GM12878 (cell line): ENCODE measurements around the gene KCNG3. TPM values are rescaled to one million over a fixed set of nuclear protein-coding genes. Genes with fewer than 3 reads are reported as not detected.

Source experiments
- ATAC-seq: fragments of 200-7000 bp; cut with Tn5 transposase; 3 replicates; pipeline ENCODE4 v1.9.1; 2020; ENCODE audit warnings: mild to moderate bottlenecking, moderate library complexity
- BruUV-seq: library from RNA; stranded (reverse); fragments of 400-500 nt; replicated peaks from 2 replicates; lab custom pipeline; 2021; lab: Mats Ljungman, UMichigan
- CTCF ChIA-PET: fragments of 300-600 bp; sonication (Branson Sonifier 250); formaldehyde crosslinking; extraction: SDS; loops from one replicate; lab custom pipeline; 2021; ENCODE audit warnings: inconsistent platforms; lab: Yijun Ruan, JAX
- POLR2A ChIA-PET: fragments of 350-600 bp; formaldehyde crosslinking; extraction: SDS; loops from one replicate; lab custom pipeline; 2021; ENCODE audit warnings: inconsistent platforms; lab: Charles Lee
- RAD21 ChIA-PET: fragments of 300-600 bp; sonication (Branson Sonifier 250); formaldehyde crosslinking; loops from one replicate; lab custom pipeline; 2023; ENCODE audit warnings: antibody characterized with exemption; ENCODE audit not compliant: unreplicated experiment; lab: Charles Lee
- SMC1A ChIA-PET: fragments of 300-600 bp; sonication (Branson Sonifier 250); formaldehyde crosslinking; loops from one replicate; lab custom pipeline; 2023; ENCODE audit not compliant: unreplicated experiment, uncharacterized antibody; lab: Charles Lee
- DNase-seq: peaks from one replicate; pipeline ENCODE4 v3.0.0-alpha.2; 2011; ENCODE audit warnings: low read depth, low spot score
- FAIRE-seq: peaks from 3 replicates; lab custom pipeline; 2011; peaks lifted over from hg19 to GRCh38; lab: Jason Lieb, UNC
- H2AFZ ChIP-seq: 2 replicates; pipeline ENCODE4 v1.6.0; 2011; ENCODE audit warnings: low read depth, low read length, control low read depth; ENCODE audit not compliant: control insufficient read depth
- H3K27ac ChIP-seq: 2 replicates; pipeline ENCODE4 v1.5.1; 2011; ENCODE audit warnings: control low read depth; ENCODE audit not compliant: control insufficient read depth, insufficient read depth
- H3K27me3 ChIP-seq, 2 experiments: replicated peaks in 1 of 2; 2 replicates each; pipeline versions ENCODE4 v1.6.0 to v1.6.1; 2011; ENCODE audit warnings: low read length in 1 of 2; ENCODE audit not compliant: control insufficient read depth in 2 of 2, insufficient read depth in 2 of 2
- H3K36me3 ChIP-seq, 2 experiments: 2 replicates each; pipeline ENCODE4 v1.5.1; 2011; ENCODE audit warnings: low read length in 1 of 2; ENCODE audit not compliant: control insufficient read depth in 2 of 2, insufficient read depth in 2 of 2
- H3K4me1 ChIP-seq: 2 replicates; pipeline ENCODE4 v1.6.1; 2011; ENCODE audit warnings: mild to moderate bottlenecking, low read length, moderate library complexity, mixed read lengths; ENCODE audit not compliant: control insufficient read depth, insufficient read depth
- H3K4me2 ChIP-seq: 2 replicates; pipeline ENCODE4 v1.6.0; 2011; ENCODE audit warnings: control low read depth; ENCODE audit not compliant: control insufficient read depth, insufficient read depth
- H3K4me3 ChIP-seq: fragments of 200-600 bp; sonication (generic); 2 replicates; pipeline ENCODE4 v1.5.1; 2016
- H3K79me2 ChIP-seq: 2 replicates; pipeline ENCODE4 v1.6.0; 2011; ENCODE audit warnings: low read length; ENCODE audit not compliant: control insufficient read depth, insufficient read depth
- H3K9ac ChIP-seq: 2 replicates; pipeline ENCODE4 v1.8.0; 2011; ENCODE audit warnings: low read length, control low read depth, mixed read lengths; ENCODE audit not compliant: control insufficient read depth, insufficient read depth
- H3K9me3 ChIP-seq: replicated peaks from 3 replicates; pipeline ENCODE4 v1.5.1; 2011; ENCODE audit warnings: mild to moderate bottlenecking, low read length; ENCODE audit not compliant: control insufficient read depth, insufficient read depth
- H4K20me1 ChIP-seq: 2 replicates; pipeline ENCODE4 v1.6.0; 2011; ENCODE audit not compliant: control insufficient read depth, insufficient read depth
- ASH2L ChIP-seq: fragments of 300-600, 200-600 bp; sonication (generic); IDR thresholded peaks from 2 replicates; pipeline ENCODE4 v1.6.1; 2017; ENCODE audit warnings: low read depth, mild to moderate bottlenecking, borderline replicate concordance
- BHLHE40 ChIP-seq, 2 experiments: fragments of 450-650 bp in 1 of 2; IDR thresholded peaks; 2 replicates each; pipeline ENCODE4 v1.6.1; 2011 to 2017; ENCODE audit warnings: low read depth in 2 of 2, borderline replicate concordance in 1 of 2, improper control_type of control experiment in 1 of 2, low read length in 1 of 2, mild to moderate bottlenecking in 1 of 2
- CHD2 ChIP-seq: IDR thresholded peaks from 2 replicates; pipeline ENCODE4 v1.6.1; 2011; ENCODE audit warnings: low read depth, low read length, improper control_type of control experiment, borderline replicate concordance
- E4F1 ChIP-seq: fragments of 450-650 bp; IDR thresholded peaks from 2 replicates; pipeline ENCODE4 v1.6.1; 2018; ENCODE audit warnings: borderline replicate concordance, mild to moderate bottlenecking; ENCODE audit not compliant: partially characterized antibody
- FOXK2 ChIP-seq: fragments of 450-650 bp; IDR thresholded peaks from 2 replicates; pipeline ENCODE4 v1.6.1; 2017; ENCODE audit warnings: mild to moderate bottlenecking, moderate library complexity
- KLF5 ChIP-seq: fragments of 450-650 bp; IDR thresholded peaks from 2 replicates; pipeline ENCODE4 v1.6.1; 2014; ENCODE audit warnings: mild to moderate bottlenecking; ENCODE audit not compliant: partially characterized antibody
- MXI1 ChIP-seq: fragments of 150-350 bp; IDR thresholded peaks from 2 replicates; pipeline ENCODE4 v1.6.1; 2011; ENCODE audit warnings: low read depth, mild to moderate bottlenecking, inconsistent platforms, low read length, improper control_type of control experiment
- PAX5 ChIP-seq: IDR thresholded peaks from 2 replicates; pipeline ENCODE4 v1.6.1; 2011; ENCODE audit warnings: low read depth, low read length, borderline replicate concordance
- PML ChIP-seq: IDR thresholded peaks from 2 replicates; pipeline ENCODE4 v1.6.1; 2012; ENCODE audit warnings: low read length, inconsistent platforms
- USF2 ChIP-seq: IDR thresholded peaks from 2 replicates; pipeline ENCODE4 v1.6.1; 2011; ENCODE audit warnings: low read depth, low read length, improper control_type of control experiment, borderline replicate concordance
- ZBTB33 ChIP-seq: fragments of 450-650 bp; IDR thresholded peaks from 2 replicates; pipeline ENCODE4 v1.6.1; 2017; ENCODE audit warnings: mild to moderate bottlenecking
- ZNF384 ChIP-seq: IDR thresholded peaks from 2 replicates; pipeline ENCODE4 v1.6.1; 2012; ENCODE audit warnings: low read depth, mild to moderate bottlenecking, low read length, improper control_type of control experiment, borderline replicate concordance
- WGBS: methylation state at CpG from one replicate; pipeline ENCODE4 v1.1.6; 2016; ENCODE audit warnings: low lambda C conversion rate; ENCODE audit not compliant: insufficient replicate concordance, insufficient coverage; ENCODE audit errors: missing lambda C conversion rate; 5-methylcytosine and 5-hydroxymethylcytosine counted together
- in situ Hi-C: fragments of 300-500 bp; cut with MboI; formaldehyde crosslinking; loops from 9 replicates; pipeline ENCODE4 v1.14.3; 2018; ENCODE audit warnings: mixed read lengths
- intact Hi-C: fragments of 100-400 bp; cut with micrococcal nuclease; formaldehyde crosslinking; loops from one replicate; pipeline ENCODE4 v1.14.2; 2022; ENCODE audit not compliant: unreplicated experiment
- polyA plus RNA-seq, 11 experiments: library from polyadenylated mRNA; depleted of rRNA in 4 of 11; unstranded in 6 of 11; stranded (reverse) in 5 of 11; fragments of >200 nt; fragmentation: Nextera tagmentation in 4 of 11; fragmentation: Illumina TruSeq in 1 of 11; extraction: Ambion mirVana in 4 of 11; extraction: Trizol in 1 of 11; gene quantifications; 1 replicate in 1 of 11; 2 replicates in 10 of 11; pipeline versions ENCODE4 v1.2.1 to v1.2.3, GENCODE V29; 2011 to 2016; ENCODE audit warnings: inconsistent platforms in 2 of 11, missing spikeins in 2 of 11, low read depth in 1 of 11
- total RNA-seq, 4 experiments: library from RNA; depleted of rRNA in 3 of 4; stranded (reverse); fragments of >200 nt in 3 of 4; fragmentation: Illumina TruSeq in 1 of 4; extraction: Trizol in 1 of 4; gene quantifications; 2 replicates each; pipeline versions ENCODE4 v1.2.1 to v1.2.3, GENCODE V29; 2013 to 2021

KCNG3 gene
- total and polyA plus RNA-seq, 10 of the 15 experiments (the other 5 are each of a cell fraction or from before 2014, with no cell fraction given): 0.01 to 0.06 (median 0.04) TPM; not detected in 4

- Histone ChIP-seq H3K79me2 (no peaks in the 10 kb centered on the region), H4K20me1 (no peaks in the 10 kb centered on the region), H3K27ac (no peak overlapping the region), H2AFZ (no peak overlapping the region), H3K36me3 (no peaks in the 10 kb centered on the region), H3K9ac (no peak overlapping the region), H3K9me3 (no peaks in the 10 kb centered on the region), H3K4me1 (no peaks in the 10 kb centered on the region), H3K27me3 (no peaks in the 10 kb centered on the region), H3K4me2 (no peak overlapping the region), H3K4me3 (no peak overlapping the region)
- DNase-seq (no peak), FAIRE-seq (no peak), ATAC-seq (no peak)
- SMC1A ChIA-PET: no interaction called here
- BruUV-seq: no TSS peak
- POLR2A ChIA-PET: interaction anchor here (0.7 kb wide), 1 partner anchor 501 kb away, joined by 3 read pairs; no protein-coding TSS in a partner anchor
- CTCF ChIA-PET: no interaction called here
- WGBS: 68% methylated on average over 4 of the region's 6 CpGs
- RAD21 ChIA-PET: no interaction called here
- intact Hi-C loops (no loop called here), in situ Hi-C loops (no loop called here)
- no peak for TF ChIP-seq KLF5
- TF ChIP-seq ASH2L: no peak
- no peak for TF ChIP-seq CHD2
- no peak for TF ChIP-seq PML
- TF ChIP-seq PAX5: no peak
Observed at GRCh38 chr2:42474765-42475454, 18.9 kb downstream of the KCNG3 start.

GRCh38 chr2:42470706-42471105 lies 23.1 kb downstream of the KCNG3 start:
- ChIA-PET SMC1A (no interaction called here), CTCF (no interaction called here), RAD21 (no interaction called here), POLR2A (no interaction called here)
- no peaks in the 10 kb centered on the region for H4K20me1 ChIP-seq
- no peak overlapping the region for H3K4me3 ChIP-seq
- no peaks in the 10 kb centered on the region for H3K79me2 ChIP-seq
- FAIRE-seq (no peak), ATAC-seq (no peak), DNase-seq (no peak)
- BruUV-seq: no TSS peak
- H2AFZ ChIP-seq: no peak overlapping the region
- WGBS: 19% methylated on average over 4 of the region's 4 CpGs
- intact Hi-C loops (no loop called here), in situ Hi-C loops (no loop called here)
- H3K9me3 ChIP-seq: no peaks in the 10 kb centered on the region
- H3K36me3 ChIP-seq: no peaks in the 10 kb centered on the region
- no peak overlapping the region for H3K4me2 ChIP-seq
- no peaks in the 10 kb centered on the region for H3K27me3 ChIP-seq
- no peak overlapping the region for H3K27ac ChIP-seq
- no peak overlapping the region for H3K9ac ChIP-seq
- no peaks in the 10 kb centered on the region for H3K4me1 ChIP-seq
- TF ChIP-seq USF2 (no peak), MXI1 (no peak), FOXK2 (no peak), ZNF384 (no peak), BHLHE40 (IDR thresholded peaks at IDR 0.05; ENCODE audit: borderline replicate concordance in 1 of 2, low read depth in 2 of 2, low read length in 1 of 2) (no peak), ZBTB33 (no peak), E4F1 (no peak)
